HEK293 (cell line): ENCODE data around the gene S100A10.

ENCODE experiments used
- CTCF ChIA-PET: fragments of 350-600 bp; formaldehyde crosslinking; extraction: SDS; loops from one replicate; lab custom pipeline; 2021; ENCODE audit warnings: antibody characterized with exemption; lab: Yijun Ruan, JAX
- POLR2A ChIA-PET: fragments of 300-600 bp; formaldehyde crosslinking; extraction: SDS; loops from one replicate; lab custom pipeline; 2020; ENCODE audit warnings: antibody characterized with exemption, inconsistent platforms; lab: Yijun Ruan, JAX
- H3K27ac ChIP-seq: fragments of 200-500 bp; sonication (Bioruptor generic); 2 replicates; pipeline ENCODE4 v1.5.1; 2014; ENCODE audit warnings: low read depth, low read length, control low read depth, inconsistent platforms; ENCODE audit errors: extremely low read depth
- H3K36me3 ChIP-seq, 2 experiments: fragments of 200-500 bp in 1 of 2; sonication (Bioruptor generic) in 1 of 2; 1 replicate in 1 of 2; 2 replicates in 1 of 2; pipeline ENCODE4 v1.5.1; 2014 to 2017; ENCODE audit warnings: inconsistent platforms in 2 of 2, low read length in 2 of 2; ENCODE audit not compliant: control insufficient read depth in 2 of 2, insufficient read depth in 1 of 2
- H3K4me1 ChIP-seq: fragments of 200-500 bp; sonication (Bioruptor generic); 2 replicates; pipeline ENCODE4 v1.5.1; 2014; ENCODE audit warnings: mild to moderate bottlenecking, low read length, inconsistent platforms; ENCODE audit not compliant: control insufficient read depth, insufficient read depth
- H3K4me3 ChIP-seq: 2 replicates; pipeline ENCODE4 v1.5.1; 2011; ENCODE audit warnings: low read depth, mild to moderate bottlenecking, control low read depth, low read length, moderate library complexity
- H3K9me3 ChIP-seq: fragments of 200-500 bp; sonication (Bioruptor generic); 2 replicates; pipeline ENCODE4 v1.5.1; 2014; ENCODE audit warnings: low read depth, low read length, inconsistent platforms; ENCODE audit not compliant: control insufficient read depth, insufficient read depth
- GLIS1 ChIP-seq: fragments of 450-650 bp; formaldehyde crosslinking; IDR thresholded peaks from 2 replicates; pipeline ENCODE4 v1.5.1; 2016; ENCODE audit warnings: missing biosample characterization, missing genetic modification characterization
- HOXA7 ChIP-seq: sonication (generic); formaldehyde crosslinking; IDR thresholded peaks from 2 replicates; pipeline ENCODE4 v1.8.1; 2022; ENCODE audit warnings: missing genetic modification reagents, borderline replicate concordance
- MEIS1 ChIP-seq: sonication (generic); formaldehyde crosslinking; IDR thresholded peaks from 2 replicates; pipeline ENCODE4 v1.8.1; 2022; ENCODE audit warnings: missing genetic modification reagents, mild to moderate bottlenecking, borderline replicate concordance
- OVOL3 ChIP-seq: fragments of 450-650 bp; formaldehyde crosslinking; IDR thresholded peaks from 2 replicates; pipeline ENCODE4 v1.5.1; 2016; ENCODE audit warnings: missing biosample characterization, missing genetic modification characterization
- SCRT2 ChIP-seq: fragments of 450-650 bp; formaldehyde crosslinking; IDR thresholded peaks from 2 replicates; pipeline ENCODE4 v1.5.1; 2016; ENCODE audit warnings: missing biosample characterization, missing genetic modification characterization
- YY1 ChIP-seq: fragments of 450-650 bp; formaldehyde crosslinking; IDR thresholded peaks from 2 replicates; pipeline ENCODE4 v1.5.1; 2018; ENCODE audit warnings: missing biosample characterization, missing genetic modification characterization
- ZFP37 ChIP-seq: fragments of 450-650 bp; formaldehyde crosslinking; IDR thresholded peaks from 2 replicates; pipeline ENCODE4 v1.5.1; 2016; ENCODE audit warnings: missing biosample characterization, missing genetic modification characterization
- ZNF292 ChIP-seq: fragments of 450-650 bp; formaldehyde crosslinking; IDR thresholded peaks from 2 replicates; pipeline ENCODE4 v1.5.1; 2016; ENCODE audit warnings: low read depth, missing biosample characterization, missing genetic modification characterization, borderline replicate concordance
- ZNF302 ChIP-seq: fragments of 450-650 bp; formaldehyde crosslinking; IDR thresholded peaks from 2 replicates; pipeline ENCODE4 v1.5.1; 2016; ENCODE audit warnings: missing biosample characterization, missing genetic modification characterization, low read depth
- ZNF548 ChIP-seq: fragments of 450-650 bp; formaldehyde crosslinking; IDR thresholded peaks from 2 replicates; pipeline ENCODE4 v1.5.1; 2016; ENCODE audit warnings: missing biosample characterization, missing genetic modification characterization
- ZNF555 ChIP-seq: fragments of 450-650 bp; formaldehyde crosslinking; conservative IDR thresholded peaks from 2 replicates; pipeline ENCODE4 v1.5.1; 2017; ENCODE audit warnings: missing biosample characterization, mild to moderate bottlenecking, missing genetic modification characterization, inconsistent platforms
- ZNF596 ChIP-seq: fragments of 450-650 bp; IDR thresholded peaks from 2 replicates; pipeline ENCODE4 v1.5.0; 2018; ENCODE audit warnings: missing biosample characterization, mild to moderate bottlenecking, missing genetic modification characterization, moderate library complexity
- ZNF610 ChIP-seq: fragments of 450-650 bp; formaldehyde crosslinking; IDR thresholded peaks from 2 replicates; pipeline ENCODE4 v1.5.1; 2016; ENCODE audit warnings: missing biosample characterization, missing genetic modification characterization, borderline replicate concordance
- ZNF658 ChIP-seq: fragments of 450-650 bp; formaldehyde crosslinking; IDR thresholded peaks from 2 replicates; pipeline ENCODE4; 2016; ENCODE audit warnings: missing biosample characterization, missing genetic modification characterization
- TF ChIP-seq, protein P1 (sequence below): fragments of 450-650 bp; formaldehyde crosslinking; IDR thresholded peaks from 2 replicates; pipeline ENCODE4 v1.5.1; 2016; ENCODE audit warnings: missing biosample characterization, missing genetic modification characterization
- TF ChIP-seq, protein P2 (sequence below): fragments of 450-650 bp; formaldehyde crosslinking; IDR thresholded peaks from 2 replicates; pipeline ENCODE4 v1.5.1; 2017; ENCODE audit warnings: missing biosample characterization, missing genetic modification characterization
- TF ChIP-seq, protein P3 (sequence below): fragments of 450-650 bp; formaldehyde crosslinking; IDR thresholded peaks from 2 replicates; pipeline ENCODE4 v1.5.1; 2016; ENCODE audit warnings: missing biosample characterization, missing genetic modification characterization
- TF ChIP-seq, protein P4 (sequence below): fragments of 450-650 bp; formaldehyde crosslinking; IDR thresholded peaks from 2 replicates; pipeline ENCODE4 v1.5.1; 2016; ENCODE audit warnings: missing biosample characterization, missing genetic modification characterization, borderline replicate concordance

The S100A10 gene

DNA sequence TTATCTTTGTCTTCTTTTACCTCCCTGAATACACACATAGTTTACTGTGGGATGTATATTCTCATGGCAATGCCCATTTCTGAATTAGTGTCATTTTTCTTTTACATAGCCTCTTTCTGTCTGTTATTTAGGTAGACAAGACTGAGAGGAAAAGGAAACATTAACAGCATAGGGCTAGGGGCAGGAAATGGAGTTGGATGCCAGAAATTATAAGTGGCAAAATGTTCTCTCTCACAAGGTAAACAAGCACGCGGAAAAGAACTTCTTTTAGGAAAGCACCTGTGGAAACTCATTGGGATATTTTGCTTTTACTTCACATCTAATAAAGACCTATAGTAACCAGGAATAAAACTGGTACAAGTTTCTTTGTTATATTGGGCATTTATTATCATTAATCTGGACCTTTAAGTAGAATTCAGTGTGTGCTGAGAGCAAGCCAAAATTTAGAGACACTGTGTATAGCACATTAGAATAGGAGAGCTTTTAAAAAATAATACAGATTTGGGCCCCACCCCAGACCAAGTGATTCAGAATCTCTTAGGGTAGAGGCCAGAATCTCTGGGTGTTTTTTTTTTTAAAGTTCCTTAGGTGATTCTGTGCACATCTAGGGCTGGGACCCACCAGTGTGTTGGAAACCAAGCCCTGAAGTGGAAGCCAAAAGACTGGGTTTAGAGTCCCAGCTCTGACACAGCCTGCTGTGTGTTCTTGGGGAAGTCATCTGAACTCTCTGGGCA, 32.7 kb downstream of the S100A10 start (continued):
- TF ChIP-seq, protein P1, sequence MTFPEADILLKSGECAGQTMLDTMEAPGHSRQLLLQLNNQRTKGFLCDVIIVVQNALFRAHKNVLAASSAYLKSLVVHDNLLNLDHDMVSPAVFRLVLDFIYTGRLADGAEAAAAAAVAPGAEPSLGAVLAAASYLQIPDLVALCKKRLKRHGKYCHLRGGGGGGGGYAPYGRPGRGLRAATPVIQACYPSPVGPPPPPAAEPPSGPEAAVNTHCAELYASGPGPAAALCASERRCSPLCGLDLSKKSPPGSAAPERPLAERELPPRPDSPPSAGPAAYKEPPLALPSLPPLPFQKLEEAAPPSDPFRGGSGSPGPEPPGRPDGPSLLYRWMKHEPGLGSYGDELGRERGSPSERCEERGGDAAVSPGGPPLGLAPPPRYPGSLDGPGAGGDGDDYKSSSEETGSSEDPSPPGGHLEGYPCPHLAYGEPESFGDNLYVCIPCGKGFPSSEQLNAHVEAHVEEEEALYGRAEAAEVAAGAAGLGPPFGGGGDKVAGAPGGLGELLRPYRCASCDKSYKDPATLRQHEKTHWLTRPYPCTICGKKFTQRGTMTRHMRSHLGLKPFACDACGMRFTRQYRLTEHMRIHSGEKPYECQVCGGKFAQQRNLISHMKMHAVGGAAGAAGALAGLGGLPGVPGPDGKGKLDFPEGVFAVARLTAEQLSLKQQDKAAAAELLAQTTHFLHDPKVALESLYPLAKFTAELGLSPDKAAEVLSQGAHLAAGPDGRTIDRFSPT (tag by site-specific recombination) = no peak
- TF ChIP-seq, protein P2, sequence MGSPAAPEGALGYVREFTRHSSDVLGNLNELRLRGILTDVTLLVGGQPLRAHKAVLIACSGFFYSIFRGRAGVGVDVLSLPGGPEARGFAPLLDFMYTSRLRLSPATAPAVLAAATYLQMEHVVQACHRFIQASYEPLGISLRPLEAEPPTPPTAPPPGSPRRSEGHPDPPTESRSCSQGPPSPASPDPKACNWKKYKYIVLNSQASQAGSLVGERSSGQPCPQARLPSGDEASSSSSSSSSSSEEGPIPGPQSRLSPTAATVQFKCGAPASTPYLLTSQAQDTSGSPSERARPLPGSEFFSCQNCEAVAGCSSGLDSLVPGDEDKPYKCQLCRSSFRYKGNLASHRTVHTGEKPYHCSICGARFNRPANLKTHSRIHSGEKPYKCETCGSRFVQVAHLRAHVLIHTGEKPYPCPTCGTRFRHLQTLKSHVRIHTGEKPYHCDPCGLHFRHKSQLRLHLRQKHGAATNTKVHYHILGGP (tag by site-specific recombination) = no peak
- TF ChIP-seq ZNF596 = no peak
- no peak for TF ChIP-seq GLIS1 (tag by site-specific recombination)
- TF ChIP-seq, protein P3, sequence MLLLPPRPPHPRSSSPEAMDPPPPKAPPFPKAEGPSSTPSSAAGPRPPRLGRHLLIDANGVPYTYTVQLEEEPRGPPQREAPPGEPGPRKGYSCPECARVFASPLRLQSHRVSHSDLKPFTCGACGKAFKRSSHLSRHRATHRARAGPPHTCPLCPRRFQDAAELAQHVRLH = no peak
- TF ChIP-seq ZNF610 (tag by site-specific recombination) = no peak
- TF ChIP-seq, all 188 proteins: peak for 0

DNA sequence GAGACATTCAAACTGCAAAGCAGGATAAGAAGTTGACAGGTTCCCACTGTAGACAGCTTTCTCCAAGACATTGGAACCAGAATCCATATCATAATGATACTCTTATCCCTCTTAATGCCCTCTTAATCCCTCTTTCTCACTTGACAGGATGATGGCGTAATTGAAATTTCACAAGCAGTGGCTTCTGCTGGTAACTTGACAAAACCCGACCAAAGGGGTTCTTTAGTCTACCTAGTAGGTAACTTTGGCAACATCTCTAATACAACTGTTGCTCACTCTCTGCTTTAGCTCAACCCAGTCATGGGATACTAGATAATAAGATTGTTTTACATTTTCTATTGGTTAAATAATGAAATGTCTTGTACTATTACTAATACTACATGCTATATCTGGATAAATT, 34.7 kb downstream of the S100A10 start:
- Histone ChIP-seq H3K36me3 (no peaks in the 10 kb centered on the region), H3K27ac (no peak overlapping the region), H3K4me1 (no peaks in the 10 kb centered on the region), H3K4me3 (no peak overlapping the region), H3K9me3 (no peaks in the 10 kb centered on the region)
- POLR2A ChIA-PET = no interaction called here
- TF ChIP-seq SCRT2 (tag by site-specific recombination) = 0 out of 2 replicates have a peak, but pooled peaks have one; percentile 30
- TF ChIP-seq MEIS1 (CRISPR knock-in tag) = no peak
- no peak for TF ChIP-seq ZNF292 (tag by site-specific recombination)
- no peak for TF ChIP-seq ZNF555
- TF ChIP-seq ZFP37 (tag by site-specific recombination) = no peak
- CTCF ChIA-PET = interaction anchor here (0.6 to 1.5 kb wide), 5 partner anchors 9 to 1538 kb away, joined by 3 to 5 read pairs (median 4); no protein-coding TSS in a partner anchor

DNA sequence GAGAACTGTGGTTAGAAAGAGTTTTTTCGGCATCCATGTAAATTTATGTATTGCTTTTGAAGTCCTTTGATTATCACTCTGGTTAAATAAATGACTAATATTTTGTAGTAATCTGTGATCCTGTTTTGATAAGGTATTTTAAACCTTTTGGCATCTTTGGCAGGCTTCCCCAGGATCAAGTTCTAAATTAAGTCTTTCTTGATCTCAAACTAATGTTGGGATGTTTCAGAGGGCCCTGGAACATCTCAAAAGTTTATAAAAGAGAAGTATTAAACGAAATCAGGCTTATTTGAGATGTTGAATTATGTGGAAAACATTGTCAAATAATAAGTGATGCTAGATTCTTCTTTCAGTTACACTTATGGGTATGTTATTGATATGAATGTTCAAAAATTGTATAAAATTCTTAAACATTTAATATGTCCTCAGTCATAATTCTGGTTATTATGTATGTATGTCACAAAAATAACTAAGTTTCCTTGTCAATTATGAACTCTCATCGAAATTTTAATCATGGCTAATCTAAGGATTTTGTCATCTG, 36.6 kb downstream of the S100A10 start:
- Histone ChIP-seq H3K36me3 (no peaks in the 10 kb centered on the region), H3K27ac (no peak overlapping the region), H3K4me3 (no peak overlapping the region), H3K4me1 (no peaks in the 10 kb centered on the region), H3K9me3 (no peaks in the 10 kb centered on the region)
- no peak for TF ChIP-seq ZNF548 (tag by site-specific recombination)
- TF ChIP-seq, protein P4, sequence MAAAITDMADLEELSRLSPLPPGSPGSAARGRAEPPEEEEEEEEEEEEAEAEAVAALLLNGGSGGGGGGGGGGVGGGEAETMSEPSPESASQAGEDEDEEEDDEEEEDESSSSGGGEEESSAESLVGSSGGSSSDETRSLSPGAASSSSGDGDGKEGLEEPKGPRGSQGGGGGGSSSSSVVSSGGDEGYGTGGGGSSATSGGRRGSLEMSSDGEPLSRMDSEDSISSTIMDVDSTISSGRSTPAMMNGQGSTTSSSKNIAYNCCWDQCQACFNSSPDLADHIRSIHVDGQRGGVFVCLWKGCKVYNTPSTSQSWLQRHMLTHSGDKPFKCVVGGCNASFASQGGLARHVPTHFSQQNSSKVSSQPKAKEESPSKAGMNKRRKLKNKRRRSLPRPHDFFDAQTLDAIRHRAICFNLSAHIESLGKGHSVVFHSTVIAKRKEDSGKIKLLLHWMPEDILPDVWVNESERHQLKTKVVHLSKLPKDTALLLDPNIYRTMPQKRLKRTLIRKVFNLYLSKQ (tag by site-specific recombination) = no peak
- TF ChIP-seq ZNF302 = no peak
- no peak for TF ChIP-seq OVOL3 (tag by site-specific recombination)
- TF ChIP-seq HOXA7 (CRISPR knock-in tag) = no peak
- TF ChIP-seq YY1 (tag by site-specific recombination) = no peak
- no peak for TF ChIP-seq ZNF658 (tag by site-specific recombination)
- CTCF ChIA-PET = no interaction called here
- POLR2A ChIA-PET = no interaction called here
